ENCODE measurements around the gene P4HA1. TPM values are rescaled to one million over a fixed set of nuclear protein-coding genes. Genes with fewer than 3 reads are reported as not detected.

Gene P4HA1
- total RNA-seq, 1 experiment from 2014 or later, result 46.5 TPM

- CTCF ChIA-PET, result no interaction called here
- POLR2A ChIA-PET, result no interaction called here
- no peak for DNase-seq
- H3K27me3 ChIP-seq (replicated peaks; ENCODE audit: control insufficient read depth, insufficient read depth, low read length), result no peaks in the 10 kb centered on the region
- Mint-ChIP-seq H3K27me3 (ENCODE audit: insufficient read depth, unreplicated experiment) (no peaks in the 10 kb centered on the region), H3K4me1 (ENCODE audit: low read depth, unreplicated experiment) (peaks cover 13% of the 10 kb centered on the region), H3K36me3 (ENCODE audit: insufficient read depth, unreplicated experiment) (peaks cover 29% of the 10 kb centered on the region), H3K9me3 (ENCODE audit: unreplicated experiment) (no peaks in the 10 kb centered on the region), H3K4me3 (ENCODE audit: unreplicated experiment) (no peak overlapping the region), H3K27ac (ENCODE audit: unreplicated experiment) (no peak overlapping the region)
- intact Hi-C loops (cut with micrococcal nuclease; ENCODE audit: unreplicated experiment), result no loop called here
- H3K4me3 ChIP-seq (ENCODE audit: low read depth, low read length), result no peak overlapping the region
- peaks cover 15% of the 10 kb centered on the region; the same call in 1 of the 2 replicates for H3K4me1 ChIP-seq
- H3K9me3 ChIP-seq, result no peaks in the 10 kb centered on the region
- no peaks in the 10 kb centered on the region; the same call in 1 of the 2 replicates for H3K36me3 ChIP-seq (ENCODE audit: control insufficient read depth, insufficient read depth, low read length)
- no TSS peak for BruUV-seq (replicated peaks)
- TF ChIP-seq CTCF (IDR thresholded peaks at IDR 0.05; ENCODE audit: insufficient read depth in 1 of 2, low read depth in 1 of 2, low read length in 1 of 2, severe bottlenecking in 1 of 2, unreplicated experiment in 1 of 2), result no peak
Observed at GRCh38 chr10:73092830-73093229, 3.8 kb downstream of the P4HA1 start.

DNA sequence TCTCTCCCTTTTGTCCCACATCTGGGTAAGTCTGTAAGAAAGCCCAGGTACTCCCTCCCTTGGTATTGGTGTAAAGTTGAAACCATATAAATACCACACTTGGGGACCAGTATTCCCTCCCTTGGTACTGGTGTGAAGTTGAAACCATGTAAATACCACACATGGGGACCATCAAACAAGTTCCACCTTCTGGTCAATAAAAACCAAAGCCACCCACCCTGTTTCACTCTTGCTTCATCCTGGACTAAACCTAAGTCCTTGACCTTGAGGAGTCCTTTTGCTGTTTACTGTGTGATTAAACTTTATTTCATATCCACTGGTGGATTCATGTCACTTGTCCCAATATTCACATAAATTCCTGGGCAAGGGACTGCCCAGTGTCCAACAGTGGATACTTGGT is 8.4 kb downstream of the P4HA1 start:
- intact Hi-C loops (cut with micrococcal nuclease; ENCODE audit: unreplicated experiment), result no loop called here
- DNase-seq, result no peak
- no peaks in the 10 kb centered on the region for H3K27me3 Mint-ChIP-seq (ENCODE audit: insufficient read depth, unreplicated experiment)
- no TSS peak for BruUV-seq (replicated peaks)
- Histone ChIP-seq H3K27me3 (replicated peaks; ENCODE audit: control insufficient read depth, insufficient read depth, low read length) (no peaks in the 10 kb centered on the region), H3K36me3 (ENCODE audit: control insufficient read depth, insufficient read depth, low read length) (no peaks in the 10 kb centered on the region; the same call in 1 of the 2 replicates), H3K9me3 (no peaks in the 10 kb centered on the region), H3K4me3 (ENCODE audit: low read depth, low read length) (no peak overlapping the region), H3K4me1 (no peaks in the 10 kb centered on the region)
- POLR2A ChIA-PET, result no interaction called here
- H3K4me1 Mint-ChIP-seq (ENCODE audit: low read depth, unreplicated experiment), result no peaks in the 10 kb centered on the region
- H3K36me3 Mint-ChIP-seq (ENCODE audit: insufficient read depth, unreplicated experiment), result peaks cover 4% of the 10 kb centered on the region
- H3K4me3 Mint-ChIP-seq (ENCODE audit: unreplicated experiment), result no peak overlapping the region
- H3K27ac Mint-ChIP-seq (ENCODE audit: unreplicated experiment), result no peak overlapping the region
- CTCF ChIA-PET, result no interaction called here
- H3K9me3 Mint-ChIP-seq (ENCODE audit: unreplicated experiment), result no peaks in the 10 kb centered on the region
- no peak for TF ChIP-seq CTCF (IDR thresholded peaks at IDR 0.05; ENCODE audit: insufficient read depth in 1 of 2, low read depth in 1 of 2, low read length in 1 of 2, severe bottlenecking in 1 of 2, unreplicated experiment in 1 of 2)

GRCh38 chr10:73086816-73087215 is 9.8 kb downstream of the P4HA1 start:
- no peaks in the 10 kb centered on the region for H3K4me1 ChIP-seq
- no peak overlapping the region for H3K27ac Mint-ChIP-seq (ENCODE audit: unreplicated experiment)
- H3K36me3 ChIP-seq (ENCODE audit: control insufficient read depth, insufficient read depth, low read length), result no peaks in the 10 kb centered on the region; the same call in 1 of the 2 replicates
- no peak overlapping the region for H3K4me3 Mint-ChIP-seq (ENCODE audit: unreplicated experiment)
- no peaks in the 10 kb centered on the region for H3K9me3 Mint-ChIP-seq (ENCODE audit: unreplicated experiment)
- H3K4me3 ChIP-seq (ENCODE audit: low read depth, low read length), result no peak overlapping the region
- ChIA-PET POLR2A (interaction anchor here (0.7 kb wide), 2 partner anchors 9 to 10 kb away, joined by 4 to 6 read pairs; no protein-coding TSS in a partner anchor), CTCF (interaction anchor here (0.7 to 0.9 kb wide), 2 partner anchors 9 to 10 kb away, joined by 5 read pairs; no protein-coding TSS in a partner anchor)
- no TSS peak for BruUV-seq (replicated peaks)
- no peaks in the 10 kb centered on the region for H3K27me3 Mint-ChIP-seq (ENCODE audit: insufficient read depth, unreplicated experiment)
- H3K27me3 ChIP-seq (replicated peaks; ENCODE audit: control insufficient read depth, insufficient read depth, low read length), result no peaks in the 10 kb centered on the region
- no peak for DNase-seq
- intact Hi-C loops (cut with micrococcal nuclease; ENCODE audit: unreplicated experiment), result no loop called here
- TF ChIP-seq CTCF (IDR thresholded peaks at IDR 0.05; ENCODE audit: insufficient read depth in 1 of 2, low read depth in 1 of 2, low read length in 1 of 2, severe bottlenecking in 1 of 2, unreplicated experiment in 1 of 2), result no peak
- H3K4me1 Mint-ChIP-seq (ENCODE audit: low read depth, unreplicated experiment), result no peaks in the 10 kb centered on the region
- H3K9me3 ChIP-seq, result no peaks in the 10 kb centered on the region
- no peaks in the 10 kb centered on the region for H3K36me3 Mint-ChIP-seq (ENCODE audit: insufficient read depth, unreplicated experiment)

Measured in Caco-2 (cell line).